Measurements from ENCODE around the gene CAD. TPM values are rescaled to one million over a fixed set of nuclear protein-coding genes. Genes with fewer than 3 reads are reported as not detected.
"Not testable (repeated sequence)": the region's sequence is repeated elsewhere in the genome, so short reads cannot be mapped to it uniquely, and the experiment has no call there.

Gene CAD
- total RNA-seq, 1 experiment from 2014 or later: 114 TPM

DNA sequence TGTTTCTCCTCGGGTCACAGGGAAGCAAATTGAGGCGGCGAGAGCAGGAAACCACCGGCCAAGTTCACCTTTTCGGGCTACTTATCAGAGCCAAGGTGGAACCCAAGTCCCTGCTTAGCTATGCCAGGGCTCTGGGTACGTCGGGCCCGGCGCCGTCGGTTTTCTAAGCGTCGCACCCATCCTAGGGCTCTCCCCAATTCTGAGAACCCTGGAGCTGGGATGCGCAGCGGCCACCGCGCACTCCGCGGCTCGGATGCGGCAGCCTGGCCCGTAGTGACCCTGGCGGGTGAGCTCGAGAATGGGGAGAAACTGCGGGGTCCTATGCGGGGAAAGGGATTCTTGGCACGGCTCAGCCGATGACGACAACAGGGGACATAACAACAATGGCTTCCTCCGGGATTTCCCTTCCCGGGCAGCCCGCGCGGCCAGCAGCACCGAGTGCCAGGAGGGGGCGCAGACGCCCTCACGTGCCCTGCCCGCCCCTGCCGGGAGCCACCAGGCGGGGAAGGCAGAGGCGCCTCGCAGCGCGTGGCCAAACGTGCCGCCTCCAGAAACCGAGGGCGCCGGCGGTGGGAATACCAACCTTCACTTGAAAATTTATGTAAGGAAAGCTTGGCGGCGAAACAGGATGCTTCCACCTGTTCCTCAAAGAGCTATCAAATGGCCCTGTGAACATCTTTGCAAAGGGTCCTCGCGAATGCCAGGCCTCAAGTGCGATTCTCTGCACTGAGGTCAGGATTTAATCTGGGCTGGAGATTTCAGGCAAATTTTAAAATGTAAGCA is 47.8 kb downstream of the CAD start (continued):
- TF ChIP-seq, protein P1, sequence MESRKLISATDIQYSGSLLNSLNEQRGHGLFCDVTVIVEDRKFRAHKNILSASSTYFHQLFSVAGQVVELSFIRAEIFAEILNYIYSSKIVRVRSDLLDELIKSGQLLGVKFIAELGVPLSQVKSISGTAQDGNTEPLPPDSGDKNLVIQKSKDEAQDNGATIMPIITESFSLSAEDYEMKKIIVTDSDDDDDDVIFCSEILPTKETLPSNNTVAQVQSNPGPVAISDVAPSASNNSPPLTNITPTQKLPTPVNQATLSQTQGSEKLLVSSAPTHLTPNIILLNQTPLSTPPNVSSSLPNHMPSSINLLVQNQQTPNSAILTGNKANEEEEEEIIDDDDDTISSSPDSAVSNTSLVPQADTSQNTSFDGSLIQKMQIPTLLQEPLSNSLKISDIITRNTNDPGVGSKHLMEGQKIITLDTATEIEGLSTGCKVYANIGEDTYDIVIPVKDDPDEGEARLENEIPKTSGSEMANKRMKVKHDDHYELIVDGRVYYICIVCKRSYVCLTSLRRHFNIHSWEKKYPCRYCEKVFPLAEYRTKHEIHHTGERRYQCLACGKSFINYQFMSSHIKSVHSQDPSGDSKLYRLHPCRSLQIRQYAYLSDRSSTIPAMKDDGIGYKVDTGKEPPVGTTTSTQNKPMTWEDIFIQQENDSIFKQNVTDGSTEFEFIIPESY (IDR thresholded peaks at IDR 0.05; ENCODE audit: extremely low read depth, insufficient replicate concordance, low read length): peak; percentile 46
- peak; percentile 50 for TF ChIP-seq EGR1 (IDR thresholded peaks at IDR 0.05; ENCODE audit: low read depth)

DNA sequence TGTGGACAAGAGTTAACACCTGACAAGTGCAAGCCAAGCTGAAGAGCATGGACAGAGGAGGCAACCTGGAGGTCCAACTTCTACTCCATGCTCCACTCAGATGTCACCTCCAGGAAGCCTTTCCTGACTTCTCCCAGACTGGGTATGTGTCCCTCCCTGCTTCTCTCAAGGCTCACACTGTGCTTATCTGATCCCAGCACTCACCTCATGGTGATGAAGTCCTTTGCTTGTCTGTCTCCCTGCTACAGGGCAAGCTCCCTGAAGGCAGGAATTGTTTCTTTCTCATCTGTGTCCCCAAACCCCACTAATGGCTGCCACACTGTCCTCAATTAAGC is 48.3 kb downstream of the CAD start:
- Histone ChIP-seq H3K4me1 (ENCODE audit: control insufficient read depth in 1 of 2, insufficient read depth in 2 of 2, low read length in 2 of 2) (peaks cover 19 to 37% of the 10 kb centered on the region in 2 experiments), H3K9ac (ENCODE audit: low read length) (peak overlapping the region; percentile 63), H3K27me3 (ENCODE audit: insufficient read depth, low read length) (peaks cover 13% of the 10 kb centered on the region; the same call in 1 of the 2 replicates), H2AFZ (ENCODE audit: low read depth, low read length, poor library complexity, severe bottlenecking) (peak overlapping the region; percentile 77), H3K9me3 (ENCODE audit: control insufficient read depth in 1 of 2, insufficient read depth in 1 of 2, low read depth in 1 of 2, low read length in 2 of 2) (no peaks in the 10 kb centered on the region), H3K4me2 (ENCODE audit: low read length) (peak overlapping the region; percentile 99), H3K9me2 (ENCODE audit: insufficient read depth) (no peaks in the 10 kb centered on the region), H3K36me3 (ENCODE audit: control insufficient read depth in 1 of 2, insufficient read depth in 2 of 2, low read length in 2 of 2) (no peaks in the 10 kb centered on the region), H3K27ac (ENCODE audit: low read depth, low read length) (no peak overlapping the region), H4K20me1 (ENCODE audit: insufficient read depth) (no peaks in the 10 kb centered on the region), H3K4me3 (replicated peaks in 1 of 2; ENCODE audit: low read depth in 1 of 2, low read length in 2 of 2) (no peak overlapping the region), H3K79me2 (ENCODE audit: insufficient read depth, low read length) (peaks cover 5% of the 10 kb centered on the region; the same call in 1 of the 2 replicates)
- peak; percentile 17; the same call in 1 of the 2 replicates for TF ChIP-seq ZFX (IDR thresholded peaks at IDR 0.05)
- TF ChIP-seq FOSL1 (IDR thresholded peaks at IDR 0.05; ENCODE audit: low read depth): no peak
- no TSS peak for BruUV-seq (replicated peaks)
- CTCF ChIA-PET: interaction anchor here (0.7 to 4.0 kb wide), 7 partner anchors 10 to 179 kb away, joined by 3 to 22 read pairs (median 5); partner anchors contain the start of genes DNAJC5G and KHK
- intact Hi-C loops (cut with micrococcal nuclease): loop anchor here (5.0 kb wide), 1 partner anchor 37 kb away; no protein-coding TSS in a partner anchor
- DNase-seq (ENCODE audit: low read depth, low spot score) (no peak), ATAC-seq (no peak)
- POLR2A ChIA-PET: interaction anchor here (0.7 to 1.7 kb wide), 4 partner anchors 14 to 131 kb away, joined by 3 to 4 read pairs (median 3); partner anchors contain the start of gene PREB
- RAD21 ChIA-PET (ENCODE audit: low non-redundant PET in 1 of 2, low total read pairs in 2 of 2, uncharacterized antibody in 2 of 2, unreplicated experiment in 2 of 2): interaction anchor here in 1 of 2 experiments (0.9 kb wide), 1 partner anchor 14 kb away, joined by 3 read pairs; no protein-coding TSS in a partner anchor

DNA sequence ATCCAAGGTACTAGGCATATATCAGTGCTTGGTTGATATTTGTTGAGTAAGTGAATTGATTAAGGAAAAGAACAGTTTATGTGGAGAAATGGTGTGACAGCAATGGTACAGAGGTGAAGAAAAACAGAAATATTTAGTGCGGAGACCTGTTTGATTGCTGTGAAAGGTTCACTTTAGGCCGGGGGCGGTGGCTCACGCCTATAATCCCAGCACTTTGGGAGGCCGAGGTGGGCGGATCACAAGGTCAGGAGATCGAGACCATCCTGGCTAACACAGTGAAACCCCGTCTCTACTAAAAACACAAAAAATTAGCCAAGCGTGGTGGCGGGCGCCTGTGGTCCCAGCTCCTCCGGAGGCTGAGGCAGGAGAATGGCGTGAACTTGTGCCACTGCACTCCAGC is 51.1 kb downstream of the CAD start:
- H3K27ac ChIP-seq (ENCODE audit: low read depth, low read length); POLR2A ChIA-PET; ATAC-seq; H4K20me1 ChIP-seq (ENCODE audit: insufficient read depth); H3K4me3 ChIP-seq (replicated peaks in 1 of 2; ENCODE audit: low read depth in 1 of 2, low read length in 2 of 2); H3K9me3 ChIP-seq (ENCODE audit: control insufficient read depth in 1 of 2, insufficient read depth in 1 of 2, low read depth in 1 of 2, low read length in 2 of 2); H3K27me3 ChIP-seq (ENCODE audit: insufficient read depth, low read length); H3K79me2 ChIP-seq (ENCODE audit: insufficient read depth, low read length); DNase-seq (ENCODE audit: low read depth, low spot score); H3K36me3 ChIP-seq (ENCODE audit: control insufficient read depth in 1 of 2, insufficient read depth in 2 of 2, low read length in 2 of 2); BruUV-seq (replicated peaks); H2AFZ ChIP-seq (ENCODE audit: low read depth, low read length, poor library complexity, severe bottlenecking); H3K9me2 ChIP-seq (ENCODE audit: insufficient read depth); H3K9ac ChIP-seq (ENCODE audit: low read length); H3K4me2 ChIP-seq (ENCODE audit: low read length): not testable (repeated sequence)
- peaks cover 15 to 25% of the 10 kb centered on the region in 2 experiments for H3K4me1 ChIP-seq (ENCODE audit: control insufficient read depth in 1 of 2, insufficient read depth in 2 of 2, low read length in 2 of 2)
- RAD21 ChIA-PET (ENCODE audit: low non-redundant PET in 1 of 2, low total read pairs in 2 of 2, uncharacterized antibody in 2 of 2, unreplicated experiment in 2 of 2): interaction anchor here in 1 of 2 experiments (0.7 kb wide), 1 partner anchor 457 kb away, joined by 3 read pairs; no protein-coding TSS in a partner anchor
- CTCF ChIA-PET: interaction anchor here (4.1 kb wide), 1 partner anchor 12 kb away, joined by 19 read pairs; no protein-coding TSS in a partner anchor
- intact Hi-C loops (cut with micrococcal nuclease): loop anchor here (5.0 kb wide), 1 partner anchor 34 kb away; no protein-coding TSS in a partner anchor

Data from HCT116 (cell line).